Thyroid gland (tissue), 4 donors: Measurements from ENCODE around the gene IDH3G.

Experiments
- CTCF ChIP-seq, 6 experiments: fragments of 200-600 bp in 3 of 6; fragments of 450-650 bp in 3 of 6; sonication (generic) in 3 of 6; IDR thresholded peaks; one replicate each; pipeline ENCODE4 v1.5.1; 2016 to 2019; ENCODE audit warnings: antibody characterized with exemption in 6 of 6, mild to moderate bottlenecking in 2 of 6, inconsistent platforms in 1 of 6, moderate library complexity in 1 of 6
- POLR2A ChIP-seq, 2 donors: fragments of 450-650 bp; IDR thresholded peaks; one replicate each; pipeline ENCODE4 v1.6.1; 2017; ENCODE audit warnings: antibody characterized with exemption in 2 of 2, mild to moderate bottlenecking in 2 of 2, moderate library complexity in 1 of 2

GRCh38 chrX:153755136-153755535 is 39.0 kb downstream of the IDH3G start:
- TF ChIP-seq CTCF (IDR thresholded peaks at IDR 0.05): no peak
- no peak for TF ChIP-seq POLR2A (IDR thresholded peaks at IDR 0.05)
